ENCODE measurements around the gene MFAP3. TPM values are rescaled to one million over a fixed set of nuclear protein-coding genes. Genes with fewer than 3 reads are reported as not detected.

Gene MFAP3
- polyA plus RNA-seq, 1 donor from 2014 or later, result 103 TPM

DNA sequence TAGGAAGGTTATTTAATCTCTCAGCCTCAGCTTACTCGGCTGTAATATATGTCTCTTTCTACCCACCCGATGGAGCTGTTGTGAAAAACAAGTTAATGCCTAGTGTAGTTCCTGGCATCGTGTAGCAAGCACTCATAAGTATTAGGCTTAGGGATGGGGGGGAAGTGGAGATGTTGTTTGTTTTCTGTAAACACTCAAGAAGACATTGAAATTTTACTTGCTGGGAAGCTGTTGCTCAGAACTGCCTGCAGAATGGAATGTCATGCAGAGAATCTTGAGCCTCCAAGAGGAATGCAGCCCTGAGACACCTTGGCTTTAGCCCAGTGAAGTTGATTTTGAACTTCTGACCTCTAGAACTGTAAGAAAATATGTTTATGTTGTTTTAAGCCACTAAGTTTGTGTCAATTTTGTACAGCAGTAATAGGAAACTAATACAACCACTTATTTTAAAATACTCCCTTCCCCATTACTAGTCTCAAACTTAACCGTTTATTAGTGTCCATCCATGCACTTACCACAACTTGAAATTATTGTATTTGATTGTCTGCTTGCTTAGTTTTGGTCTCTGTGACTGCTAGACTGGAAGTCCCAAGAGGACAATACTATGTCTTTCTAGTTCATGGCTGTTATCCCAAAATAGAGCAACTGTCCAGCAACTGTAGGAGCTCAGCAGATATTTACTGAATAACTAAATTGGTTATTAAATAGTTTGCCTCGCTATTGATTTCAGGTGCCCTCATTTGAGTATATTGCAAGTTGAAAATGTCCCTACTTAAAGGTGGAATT is 53.8 kb downstream of the MFAP3 start:
- H3K36me3 ChIP-seq (ENCODE audit: insufficient read depth, low read length), result no peaks in the 10 kb centered on the region
- no peaks in the 10 kb centered on the region for H3K9me2 ChIP-seq (ENCODE audit: insufficient read depth, low read length)

GRCh38 chr5:154093142-154093532 is 54.4 kb downstream of the MFAP3 start:
- Histone ChIP-seq H3K79me2 (replicated peaks; ENCODE audit: insufficient read depth, low read length) (no peaks in the 10 kb centered on the region), H3K9me2 (ENCODE audit: insufficient read depth, low read length) (no peaks in the 10 kb centered on the region), H2AFZ (ENCODE audit: low read depth, low read length) (no peak overlapping the region), H3K36me3 (ENCODE audit: insufficient read depth, low read length) (no peaks in the 10 kb centered on the region), H3F3A (ENCODE audit: insufficient read depth, low read length, poor library complexity, severe bottlenecking) (peaks cover 10% of the 10 kb centered on the region), H3K27me3 (ENCODE audit: insufficient read depth, low read depth, low read length) (no peaks in the 10 kb centered on the region), H3K27ac (ENCODE audit: low read length) (no peak overlapping the region), H4K20me1 (ENCODE audit: insufficient read depth) (no peaks in the 10 kb centered on the region), H3K9me3 (ENCODE audit: low read length) (no peaks in the 10 kb centered on the region), H3K4me2 (ENCODE audit: low read length) (no peak overlapping the region), H3K9ac (ENCODE audit: low read length) (no peak overlapping the region), H3K4me3 (ENCODE audit: low read length) (no peak overlapping the region)
- TF ChIP-seq EZH2 (IDR thresholded peaks at IDR 0.05; ENCODE audit: borderline replicate concordance, insufficient read depth, low read length, poor library complexity, severe bottlenecking) (no peak), TAF1 (IDR thresholded peaks at IDR 0.05; ENCODE audit: low read depth) (no peak), CTCF (IDR thresholded peaks at IDR 0.05; ENCODE audit: poor library complexity, severe bottlenecking) (no peak), EP300 (conservative IDR thresholded peaks at IDR 0.05; ENCODE audit: poor library complexity, severe bottlenecking) (no peak), POLR2AphosphoS5 (IDR thresholded peaks at IDR 0.05) (no peak), RAD21 (conservative IDR thresholded peaks at IDR 0.05) (no peak), SMC3 (conservative IDR thresholded peaks at IDR 0.05; ENCODE audit: poor library complexity) (no peak), MXI1 (conservative IDR thresholded peaks at IDR 0.05; ENCODE audit: poor library complexity, severe bottlenecking) (no peak)
- TF ChIP-seq, protein P1, sequence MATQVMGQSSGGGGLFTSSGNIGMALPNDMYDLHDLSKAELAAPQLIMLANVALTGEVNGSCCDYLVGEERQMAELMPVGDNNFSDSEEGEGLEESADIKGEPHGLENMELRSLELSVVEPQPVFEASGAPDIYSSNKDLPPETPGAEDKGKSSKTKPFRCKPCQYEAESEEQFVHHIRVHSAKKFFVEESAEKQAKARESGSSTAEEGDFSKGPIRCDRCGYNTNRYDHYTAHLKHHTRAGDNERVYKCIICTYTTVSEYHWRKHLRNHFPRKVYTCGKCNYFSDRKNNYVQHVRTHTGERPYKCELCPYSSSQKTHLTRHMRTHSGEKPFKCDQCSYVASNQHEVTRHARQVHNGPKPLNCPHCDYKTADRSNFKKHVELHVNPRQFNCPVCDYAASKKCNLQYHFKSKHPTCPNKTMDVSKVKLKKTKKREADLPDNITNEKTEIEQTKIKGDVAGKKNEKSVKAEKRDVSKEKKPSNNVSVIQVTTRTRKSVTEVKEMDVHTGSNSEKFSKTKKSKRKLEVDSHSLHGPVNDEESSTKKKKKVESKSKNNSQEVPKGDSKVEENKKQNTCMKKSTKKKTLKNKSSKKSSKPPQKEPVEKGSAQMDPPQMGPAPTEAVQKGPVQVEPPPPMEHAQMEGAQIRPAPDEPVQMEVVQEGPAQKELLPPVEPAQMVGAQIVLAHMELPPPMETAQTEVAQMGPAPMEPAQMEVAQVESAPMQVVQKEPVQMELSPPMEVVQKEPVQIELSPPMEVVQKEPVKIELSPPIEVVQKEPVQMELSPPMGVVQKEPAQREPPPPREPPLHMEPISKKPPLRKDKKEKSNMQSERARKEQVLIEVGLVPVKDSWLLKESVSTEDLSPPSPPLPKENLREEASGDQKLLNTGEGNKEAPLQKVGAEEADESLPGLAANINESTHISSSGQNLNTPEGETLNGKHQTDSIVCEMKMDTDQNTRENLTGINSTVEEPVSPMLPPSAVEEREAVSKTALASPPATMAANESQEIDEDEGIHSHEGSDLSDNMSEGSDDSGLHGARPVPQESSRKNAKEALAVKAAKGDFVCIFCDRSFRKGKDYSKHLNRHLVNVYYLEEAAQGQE (IDR thresholded peaks at IDR 0.05; ENCODE audit: borderline replicate concordance), result no peak

More for the DNA sequence above, 53.8 kb downstream of the MFAP3 start:
- Histone ChIP-seq H3K4me3 (ENCODE audit: low read length) (no peak overlapping the region), H3K9ac (ENCODE audit: low read length) (no peak overlapping the region), H3K27ac (ENCODE audit: low read length) (no peak overlapping the region), H4K20me1 (ENCODE audit: insufficient read depth) (no peaks in the 10 kb centered on the region), H3K79me2 (replicated peaks; ENCODE audit: insufficient read depth, low read length) (no peaks in the 10 kb centered on the region), H3F3A (ENCODE audit: insufficient read depth, low read length, poor library complexity, severe bottlenecking) (peaks cover 13% of the 10 kb centered on the region), H3K9me3 (ENCODE audit: low read length) (no peaks in the 10 kb centered on the region), H3K4me2 (ENCODE audit: low read length) (no peak overlapping the region), H2AFZ (ENCODE audit: low read depth, low read length) (no peak overlapping the region), H3K27me3 (ENCODE audit: insufficient read depth, low read depth, low read length) (no peaks in the 10 kb centered on the region)
- no peak for TF ChIP-seq EZH2 (IDR thresholded peaks at IDR 0.05; ENCODE audit: borderline replicate concordance, insufficient read depth, low read length, poor library complexity, severe bottlenecking)
- TF ChIP-seq TAF1 (IDR thresholded peaks at IDR 0.05; ENCODE audit: low read depth), result no peak

Data from neural cell (in vitro differentiated cells).